Uterus (tissue), 4 donors: ENCODE measurements around the gene XXYLT1. TPM values are rescaled to one million over a fixed set of nuclear protein-coding genes. Genes with fewer than 3 reads are reported as not detected.
A peak's percentile ranks its signal among the peaks of the same experiment; 100 is the strongest.

ENCODE experiments used
- DNase-seq, 2 donors: peaks; one replicate each; pipeline ENCODE4 v3.0.0-alpha.2; 2019 to 2020
- H3K27ac ChIP-seq, 2 donors: fragments of 200-600 bp; sonication (generic); 1 replicate in 1 of 2; 2 replicates in 1 of 2; pipeline ENCODE4 v1.5.1; 2016 to 2018
- H3K27me3 ChIP-seq, 2 donors: fragments of 200-600 bp; sonication (generic); one replicate each; pipeline ENCODE4 v1.5.1; 2018 to 2019; ENCODE audit warnings: control low read depth in 1 of 2
- H3K36me3 ChIP-seq, 2 donors: fragments of 200-600 bp; sonication (generic); one replicate each; pipeline ENCODE4 v1.5.1; 2019; ENCODE audit warnings: control low read depth in 1 of 2
- H3K4me1 ChIP-seq, 2 donors: fragments of 200-600 bp; sonication (generic); one replicate each; pipeline ENCODE4 v1.5.1; 2018 to 2019; ENCODE audit warnings: control low read depth in 1 of 2
- H3K4me3 ChIP-seq, 2 donors: fragments of 200-600 bp; sonication (generic); 1 replicate in 1 of 2; 2 replicates in 1 of 2; pipeline ENCODE4 v1.5.1; 2018 to 2019; ENCODE audit warnings: mild to moderate bottlenecking in 1 of 2
- H3K9me3 ChIP-seq, 2 donors: fragments of 200-600 bp; sonication (generic); one replicate each; pipeline ENCODE4 v1.5.1; 2019; ENCODE audit warnings: control low read depth in 1 of 2
- CTCF ChIP-seq, 4 experiments: fragments of 200-600 bp in 2 of 4; fragments of 450-650 bp in 2 of 4; sonication (generic) in 2 of 4; IDR thresholded peaks; one replicate each; pipeline ENCODE4 v1.5.1; 2016 to 2019; ENCODE audit warnings: antibody characterized with exemption in 4 of 4, mild to moderate bottlenecking in 2 of 4, moderate library complexity in 1 of 4
- POLR2A ChIP-seq, 2 donors: fragments of 450-650 bp; IDR thresholded peaks; one replicate each; pipeline ENCODE4 v1.6.1; 2016; ENCODE audit warnings: antibody characterized with exemption in 2 of 2, mild to moderate bottlenecking in 1 of 2, moderate library complexity in 1 of 2
- intact Hi-C: fragments of 100-400 bp; cut with DNase I; formaldehyde crosslinking; loops from one replicate; pipeline ENCODE4 v1.15.1; 2023; ENCODE audit warnings: low total_unique reads
- total RNA-seq, 4 donors: library from RNA; depleted of rRNA in 3 of 4; stranded (reverse); fragments of >200 nt in 3 of 4; gene quantifications; one replicate each; pipeline versions ENCODE4 v1.1.0 to v1.2.4, GENCODE V29; 2014 to 2023
- donor health status: DM: yes; HTN: yes; CAD: no.

Gene XXYLT1
- total RNA-seq, 4 donors from 2014 or later, result 10.6 to 52.5 (median 23.8) TPM

- TF ChIP-seq POLR2A (IDR thresholded peaks at IDR 0.05), result no peak
- TF ChIP-seq CTCF (IDR thresholded peaks at IDR 0.05), result no peak
- intact Hi-C loops, result loop anchor here (5.0 kb wide), 1 partner anchor 423 kb away; no protein-coding TSS in a partner anchor
- H3K27ac ChIP-seq, result no peak overlapping the region
- H3K36me3 ChIP-seq, result no peaks in the 10 kb centered on the region
- peaks cover 0 to 9% of the 10 kb centered on the region in 2 donors for H3K4me1 ChIP-seq
- DNase-seq, result no peak
- no peak overlapping the region for H3K4me3 ChIP-seq
- H3K27me3 ChIP-seq, result no peaks in the 10 kb centered on the region
- H3K9me3 ChIP-seq, result no peaks in the 10 kb centered on the region
These were observed 165.6 kb downstream of the XXYLT1 start for GRCh38 chr3:195105389-195105788.

GRCh38 chr3:195104340-195104739, 166.6 kb downstream of the XXYLT1 start:
- intact Hi-C loops, result no loop called here
- Histone ChIP-seq H3K27me3 (no peaks in the 10 kb centered on the region), H3K4me3 (no peak overlapping the region), H3K4me1 (peaks cover 0 to 9% of the 10 kb centered on the region in 2 donors), H3K36me3 (no peaks in the 10 kb centered on the region), H3K9me3 (no peaks in the 10 kb centered on the region), H3K27ac (peak overlapping the region; percentile 79 to 86)
- TF ChIP-seq CTCF (IDR thresholded peaks at IDR 0.05), result no peak
- no peak for TF ChIP-seq POLR2A (IDR thresholded peaks at IDR 0.05)
- no peak for DNase-seq

GRCh38 chr3:195103623-195104022, 167.3 kb downstream of the XXYLT1 start:
- no peaks in the 10 kb centered on the region for H3K27me3 ChIP-seq
- no peaks in the 10 kb centered on the region for H3K9me3 ChIP-seq
- H3K27ac ChIP-seq, result peak overlapping the region; percentile 79 to 86
- TF ChIP-seq CTCF (IDR thresholded peaks at IDR 0.05) (no peak), POLR2A (IDR thresholded peaks at IDR 0.05) (no peak)
- H3K4me3 ChIP-seq, result no peak overlapping the region
- no peak for DNase-seq
- intact Hi-C loops, result no loop called here
- H3K4me1 ChIP-seq, result peaks cover 0 to 9% of the 10 kb centered on the region in 2 donors
- H3K36me3 ChIP-seq, result no peaks in the 10 kb centered on the region

- Histone ChIP-seq H3K9me3 (no peaks in the 10 kb centered on the region), H3K4me3 (no peak overlapping the region), H3K27me3 (no peaks in the 10 kb centered on the region), H3K36me3 (no peaks in the 10 kb centered on the region), H3K27ac (peak overlapping the region; percentile 79 to 86), H3K4me1 (peaks cover 0 to 9% of the 10 kb centered on the region in 2 donors)
- DNase-seq, result peak; percentile 47 to 79
- intact Hi-C loops, result no loop called here
- TF ChIP-seq CTCF (IDR thresholded peaks at IDR 0.05) (no peak), POLR2A (IDR thresholded peaks at IDR 0.05) (no peak)
These were observed 168.1 kb downstream of the XXYLT1 start for GRCh38 chr3:195102609-195103467.

- intact Hi-C loops, result no loop called here
- no peaks in the 10 kb centered on the region for H3K36me3 ChIP-seq
- no peak for DNase-seq
- H3K4me1 ChIP-seq, result peaks cover 0 to 9% of the 10 kb centered on the region in 2 donors
- no peaks in the 10 kb centered on the region for H3K9me3 ChIP-seq
- H3K27ac ChIP-seq, result peak overlapping the region; percentile 79 to 86
- TF ChIP-seq CTCF (IDR thresholded peaks at IDR 0.05) (no peak), POLR2A (IDR thresholded peaks at IDR 0.05) (no peak)
- H3K4me3 ChIP-seq, result no peak overlapping the region
- H3K27me3 ChIP-seq, result no peaks in the 10 kb centered on the region
These were observed 168.9 kb downstream of the XXYLT1 start for GRCh38 chr3:195101927-195102608.
